OCI-LY7 (cell line): ENCODE results near the gene TPSG1.

Source experiments
- CTCF ChIP-seq: fragments of 200-600 bp; sonication (generic); conservative IDR thresholded peaks from 2 replicates; pipeline ENCODE4 v1.5.1; 2014; ENCODE audit warnings: mild to moderate bottlenecking, antibody characterized with exemption, low read length, moderate library complexity, mixed read lengths
- EZH2phosphoT487 ChIP-seq: fragments of 200-600 bp; sonication (generic); IDR thresholded peaks from 2 replicates; pipeline ENCODE4 v1.6.1; 2018; ENCODE audit warnings: low read depth, borderline replicate concordance, mild to moderate bottlenecking, mixed run types, antibody characterized with exemption, low read length, moderate library complexity, mixed read lengths

DNA sequence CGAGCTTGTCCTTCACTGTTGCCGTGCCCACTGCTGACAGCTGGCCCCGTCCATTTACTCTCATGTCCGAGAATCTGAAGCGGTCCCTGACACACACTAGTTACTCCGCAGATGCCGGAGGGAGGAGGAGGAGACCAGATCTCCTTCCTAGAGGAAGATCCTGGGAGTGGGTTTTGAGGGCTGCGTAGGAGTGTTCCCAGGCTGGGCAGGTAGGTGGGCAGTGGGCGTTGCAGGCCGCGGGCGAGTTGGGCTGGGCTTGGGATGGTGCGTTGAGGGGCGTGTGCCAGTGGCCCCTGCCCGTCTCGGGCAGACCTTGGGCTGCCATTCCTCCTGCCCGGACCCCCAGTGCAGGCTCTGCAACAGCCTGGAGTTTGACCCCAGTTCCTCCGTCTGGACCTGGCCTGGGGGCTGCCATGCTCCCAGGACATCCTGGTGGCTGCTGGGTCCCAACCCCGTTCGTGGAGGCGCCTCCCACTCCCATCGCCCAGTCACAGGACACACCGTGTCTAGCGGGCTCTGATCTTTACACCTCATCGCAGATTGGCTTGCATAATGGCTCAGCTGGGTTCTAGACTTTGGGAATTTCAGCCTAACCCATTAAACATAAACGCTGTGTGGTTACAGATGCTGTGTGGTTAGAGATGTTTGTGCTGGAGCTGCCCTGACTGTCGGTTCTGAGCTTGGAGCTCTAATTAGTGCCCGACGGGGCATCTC is 49.3 kb downstream of the TPSG1 start:
- TF ChIP-seq CTCF = no peak
- no peak for TF ChIP-seq EZH2phosphoT487
